ENCODE measurements around the gene CBX7.

- TF ChIP-seq, protein P1, sequence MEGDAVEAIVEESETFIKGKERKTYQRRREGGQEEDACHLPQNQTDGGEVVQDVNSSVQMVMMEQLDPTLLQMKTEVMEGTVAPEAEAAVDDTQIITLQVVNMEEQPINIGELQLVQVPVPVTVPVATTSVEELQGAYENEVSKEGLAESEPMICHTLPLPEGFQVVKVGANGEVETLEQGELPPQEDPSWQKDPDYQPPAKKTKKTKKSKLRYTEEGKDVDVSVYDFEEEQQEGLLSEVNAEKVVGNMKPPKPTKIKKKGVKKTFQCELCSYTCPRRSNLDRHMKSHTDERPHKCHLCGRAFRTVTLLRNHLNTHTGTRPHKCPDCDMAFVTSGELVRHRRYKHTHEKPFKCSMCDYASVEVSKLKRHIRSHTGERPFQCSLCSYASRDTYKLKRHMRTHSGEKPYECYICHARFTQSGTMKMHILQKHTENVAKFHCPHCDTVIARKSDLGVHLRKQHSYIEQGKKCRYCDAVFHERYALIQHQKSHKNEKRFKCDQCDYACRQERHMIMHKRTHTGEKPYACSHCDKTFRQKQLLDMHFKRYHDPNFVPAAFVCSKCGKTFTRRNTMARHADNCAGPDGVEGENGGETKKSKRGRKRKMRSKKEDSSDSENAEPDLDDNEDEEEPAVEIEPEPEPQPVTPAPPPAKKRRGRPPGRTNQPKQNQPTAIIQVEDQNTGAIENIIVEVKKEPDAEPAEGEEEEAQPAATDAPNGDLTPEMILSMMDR (conservative IDR thresholded peaks at IDR 0.05; ENCODE audit: low read length) = no peak
- no peak for TF ChIP-seq EZH2phosphoT487 (IDR thresholded peaks at IDR 0.05; ENCODE audit: borderline replicate concordance, low read depth, low read length)
These were observed 25.3 kb upstream of the CBX7 start for GRCh38 chr22:39177791-39178190.

Data from OCI-LY7 (cell line).